PC-3 (cell line): ENCODE data around the gene WDR53. TPM values are rescaled to one million over a fixed set of nuclear protein-coding genes. Genes with fewer than 3 reads are reported as not detected.
A peak's percentile ranks its signal among the peaks of the same experiment; 100 is the strongest.
"Not testable (repeated sequence)": the region's sequence is repeated elsewhere in the genome, so short reads cannot be mapped to it uniquely, and the experiment has no call there.

Source experiments
- ATAC-seq: fragments of 200-7000 bp; cut with Tn5 transposase; 2 replicates; pipeline ENCODE4 v1.9.1; 2020; ENCODE audit warnings: mild to moderate bottlenecking, moderate library complexity
- BruUV-seq: library from RNA; stranded (reverse); fragments of 400-500 nt; replicated peaks from 2 replicates; lab custom pipeline; 2021; lab: Mats Ljungman, UMichigan
- CTCF ChIA-PET: fragments of 300-600 bp; sonication (Branson Sonifier 250); formaldehyde crosslinking; loops from one replicate; lab custom pipeline; 2022; ENCODE audit warnings: antibody characterized with exemption; lab: Charles Lee
- POLR2A ChIA-PET: fragments of 300-600 bp; sonication (Branson Sonifier 250); formaldehyde crosslinking; loops from one replicate; lab custom pipeline; 2022; ENCODE audit warnings: antibody characterized with exemption; ENCODE audit not compliant: unreplicated experiment; lab: Charles Lee
- DNase-seq: peaks from one replicate; pipeline ENCODE4 v3.0.0-alpha.2; 2015
- H2AFZ ChIP-seq: fragments of 300-600 bp; sonication (generic); 2 replicates; pipeline ENCODE4 v1.6.0; 2016; ENCODE audit warnings: antibody characterized with exemption, low read length
- H3F3A ChIP-seq: fragments of 300-600 bp; sonication (generic); one replicate; pipeline ENCODE4 v1.6.0; 2017; ENCODE audit warnings: antibody characterized with exemption, low read length, control low read depth, mild to moderate bottlenecking; ENCODE audit not compliant: unreplicated experiment
- H3K27ac ChIP-seq: fragments of 300-600 bp; sonication (generic); 2 replicates; pipeline ENCODE4 v1.5.1; 2016; ENCODE audit warnings: mild to moderate bottlenecking, low read length
- H3K27me3 ChIP-seq: fragments of 300-600 bp; sonication (generic); 2 replicates; pipeline ENCODE4 v1.6.1; 2016; ENCODE audit warnings: low read length, mixed read lengths
- H3K36me3 ChIP-seq: fragments of 300-600 bp; sonication (generic); 2 replicates; pipeline ENCODE4 v1.6.1; 2016; ENCODE audit warnings: low read depth, mixed run types, low read length, mixed read lengths
- H3K4me1 ChIP-seq: fragments of 300-600 bp; sonication (generic); 2 replicates; pipeline ENCODE4 v1.5.1; 2016; ENCODE audit warnings: low read length; ENCODE audit not compliant: insufficient read depth
- H3K4me2 ChIP-seq: fragments of 300-600 bp; sonication (generic); 2 replicates; pipeline ENCODE4 v1.6.0; 2016; ENCODE audit warnings: low read length
- H3K4me3 ChIP-seq: fragments of 300-600 bp; sonication (generic); 2 replicates; pipeline ENCODE4 v1.5.1; 2016; ENCODE audit warnings: mild to moderate bottlenecking, low read length, mixed read lengths
- H3K79me2 ChIP-seq: fragments of 300-600 bp; sonication (generic); 2 replicates; pipeline ENCODE4 v1.6.1; 2017; ENCODE audit warnings: low read length, mixed read lengths
- H3K9ac ChIP-seq: fragments of 300-600 bp; sonication (generic); 2 replicates; pipeline ENCODE4 v1.6.0; 2016; ENCODE audit warnings: mild to moderate bottlenecking, low read length
- H3K9me2 ChIP-seq: fragments of 300-600 bp; sonication (generic); replicated peaks from 2 replicates; pipeline ENCODE4 v1.6.1; 2016; ENCODE audit warnings: mixed run types, low read length, mixed read lengths
- H3K9me3 ChIP-seq: fragments of 300-600 bp; sonication (generic); 2 replicates; pipeline ENCODE4 v1.6.1; 2016; ENCODE audit warnings: low read length, mixed read lengths
- H4K20me1 ChIP-seq: fragments of 300-600 bp; sonication (generic); 2 replicates; pipeline ENCODE4 v1.6.1; 2016; ENCODE audit warnings: low read length, mixed read lengths
- CTCF ChIP-seq: fragments of 300-600 bp; sonication (generic); conservative IDR thresholded peaks from 2 replicates; pipeline ENCODE4 v1.5.1; 2017; ENCODE audit warnings: antibody characterized with exemption, low read depth, mild to moderate bottlenecking, low read length
- EZH2 ChIP-seq: fragments of 300-600 bp; sonication (generic); IDR thresholded peaks from one replicate; pipeline ENCODE4 v1.6.1; 2017; ENCODE audit warnings: antibody characterized with exemption, mild to moderate bottlenecking, low read length; ENCODE audit not compliant: unreplicated experiment
- EZH2phosphoT487 ChIP-seq: fragments of 300-600 bp; sonication (generic); IDR thresholded peaks from 2 replicates; pipeline ENCODE4 v1.6.1; 2018; ENCODE audit warnings: mild to moderate bottlenecking, antibody characterized with exemption, low read length, borderline replicate concordance
- intact Hi-C: fragments of 100-400 bp; cut with micrococcal nuclease; formaldehyde crosslinking; loops from 2 replicates; pipeline ENCODE4 v1.9.0; 2023
- total RNA-seq: library from RNA; depleted of rRNA; stranded (reverse); fragments of >200 nt; gene quantifications from 2 replicates; pipeline ENCODE4 v1.2.3, GENCODE V29; 2014

WDR53 gene
- total RNA-seq, 1 experiment from 2014 or later = 11.7 TPM

DNA sequence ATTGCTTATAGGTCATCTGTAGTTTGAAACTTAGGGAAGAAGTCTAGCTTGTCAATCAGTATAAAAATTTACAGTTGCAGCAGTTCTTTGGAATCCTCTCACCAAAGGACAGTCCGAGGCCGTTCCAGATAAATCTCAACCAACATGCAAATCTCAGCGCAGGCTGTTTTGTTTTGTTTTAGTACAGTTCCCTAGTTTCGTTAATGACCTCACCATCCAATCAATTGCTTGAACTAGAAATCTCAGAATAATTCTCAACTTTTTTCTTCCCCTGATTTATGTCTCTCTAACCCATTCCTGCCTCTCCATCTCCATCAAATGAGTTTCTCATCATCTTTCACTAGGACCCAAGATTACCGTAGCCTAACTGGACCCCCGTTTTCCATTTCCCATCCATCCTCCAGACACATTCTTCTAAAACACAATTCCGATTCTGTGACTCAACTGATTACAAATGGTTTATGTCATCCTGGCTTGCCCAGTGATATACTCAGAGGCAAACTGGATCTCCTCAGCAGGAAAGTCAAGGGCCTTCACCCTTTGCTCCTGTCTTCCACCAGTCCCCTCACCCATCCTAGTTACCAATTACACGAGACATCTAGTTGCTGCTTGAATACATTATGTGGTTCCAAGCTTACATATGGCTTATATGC, 54.5 kb downstream of the WDR53 start:
- H3K79me2 ChIP-seq = no peaks in the 10 kb centered on the region
- no peaks in the 10 kb centered on the region for H3K36me3 ChIP-seq
- TF ChIP-seq CTCF (no peak), EZH2 (no peak), EZH2phosphoT487 (no peak)
- no peaks in the 10 kb centered on the region for H3K4me1 ChIP-seq
- H3K9ac ChIP-seq = no peak overlapping the region
- no peak overlapping the region for H3K4me3 ChIP-seq
- H3K27me3 ChIP-seq = no peaks in the 10 kb centered on the region
- no peaks in the 10 kb centered on the region for H3K9me2 ChIP-seq
- H3K9me3 ChIP-seq = no peaks in the 10 kb centered on the region
- DNase-seq = peak; percentile 17
- ChIA-PET CTCF (no interaction called here), POLR2A (no interaction called here)
- intact Hi-C loops = no loop called here
- H3F3A ChIP-seq = no peaks in the 10 kb centered on the region
- no peak overlapping the region for H2AFZ ChIP-seq
- ATAC-seq = no peak
- H3K27ac ChIP-seq = no peak overlapping the region
- BruUV-seq = no TSS peak
- no peak overlapping the region for H3K4me2 ChIP-seq
- H4K20me1 ChIP-seq = no peaks in the 10 kb centered on the region

DNA sequence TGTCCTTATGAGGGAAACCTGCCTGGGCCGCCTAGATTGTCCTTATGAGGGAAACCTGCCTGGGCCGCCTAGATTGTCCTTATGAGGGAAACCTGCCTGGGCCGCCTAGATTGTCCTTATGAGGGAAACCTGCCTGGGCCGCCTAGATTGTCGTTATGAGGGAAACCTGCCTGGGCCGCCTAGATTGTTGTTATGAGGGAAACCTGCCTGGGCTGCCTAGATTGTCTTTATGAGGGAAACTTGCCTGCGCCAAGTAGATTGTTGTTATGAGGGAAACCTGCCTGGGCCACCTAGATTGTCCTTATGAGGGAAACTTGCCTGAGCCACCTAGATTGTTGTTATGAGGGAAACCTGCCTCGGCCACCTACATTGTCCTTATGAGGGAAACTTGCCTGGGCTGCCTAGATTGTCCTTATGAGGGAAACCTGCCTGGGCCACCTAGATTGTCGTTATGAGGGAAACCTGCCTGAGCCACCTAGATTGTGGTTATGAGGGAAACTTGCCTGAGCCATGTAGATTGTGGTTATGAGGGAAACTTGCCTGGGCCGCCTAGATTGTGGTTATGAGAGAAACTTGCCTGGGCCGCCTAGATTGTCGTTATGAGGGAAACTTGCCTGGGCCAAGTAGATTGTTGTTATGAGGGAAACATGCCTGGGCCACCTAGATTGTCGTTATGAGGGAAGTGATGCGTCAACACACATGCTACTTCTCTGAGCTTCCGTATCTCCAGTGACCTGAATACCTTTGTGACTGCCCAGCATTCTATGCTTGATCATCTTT, 56.5 kb downstream of the WDR53 start:
- H3K9ac ChIP-seq, H4K20me1 ChIP-seq, DNase-seq, H3K9me2 ChIP-seq, H3K4me2 ChIP-seq, H3K4me3 ChIP-seq, H3K79me2 ChIP-seq, BruUV-seq, H3K9me3 ChIP-seq, H2AFZ ChIP-seq, H3K27me3 ChIP-seq, H3K4me1 ChIP-seq, H3K27ac ChIP-seq, intact Hi-C loops, H3K36me3 ChIP-seq, POLR2A ChIA-PET, ATAC-seq, H3F3A ChIP-seq, CTCF ChIA-PET: not testable (repeated sequence)

DNA sequence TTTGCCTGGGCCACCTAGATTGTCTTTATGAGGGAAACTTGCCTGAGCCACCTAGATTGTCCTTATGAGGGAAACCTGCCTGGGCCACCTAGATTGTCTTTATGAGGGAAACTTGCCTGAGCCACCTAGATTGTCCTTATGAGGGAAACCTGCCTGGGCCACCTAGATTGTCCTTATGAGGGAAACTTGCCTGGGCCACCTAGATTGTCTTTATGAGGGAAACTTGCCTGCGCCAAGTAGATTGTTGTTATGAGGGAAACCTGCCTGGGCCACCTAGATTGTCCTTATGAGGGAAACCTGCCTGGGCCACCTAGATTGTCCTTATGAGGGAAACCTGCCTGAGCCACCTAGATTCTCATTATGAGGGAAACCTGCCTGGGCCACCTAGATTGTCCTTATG, 57.2 kb downstream of the WDR53 start:
- H3K27me3 ChIP-seq, H3K9me3 ChIP-seq, ATAC-seq, DNase-seq, H3K79me2 ChIP-seq, POLR2A ChIA-PET, H2AFZ ChIP-seq, H3K36me3 ChIP-seq, H3K4me2 ChIP-seq, BruUV-seq, H3K4me1 ChIP-seq, CTCF ChIA-PET, H3K4me3 ChIP-seq, H4K20me1 ChIP-seq, H3K9ac ChIP-seq, H3K9me2 ChIP-seq, H3K27ac ChIP-seq, H3F3A ChIP-seq, intact Hi-C loops: not testable (repeated sequence)
